NCI-H1092 treated with DMSO at 0.1 percent for 48 hours (cell line): ENCODE data around the gene IFIT5.
"Not testable (repeated sequence)": the region's sequence is repeated elsewhere in the genome, so short reads cannot be mapped to it uniquely, and the experiment has no call there.

Experiments
- DNase-seq: peaks from one replicate; lab custom pipeline; 2025; lab: John Stamatoyannopoulos, UW

The IFIT5 gene

GRCh38 chr10:89414146-89414878, at the start of gene IFIT5:
Gene IFIT5 (plus strand): TSS chr10:89414568. CDS start chr10:89414799, 231 bp downstream.
- peak; percentile 56 for DNase-seq

GRCh38 chr10:89367529-89367928, 46.8 kb upstream of the IFIT5 start:
- DNase-seq = no peak

DNA sequence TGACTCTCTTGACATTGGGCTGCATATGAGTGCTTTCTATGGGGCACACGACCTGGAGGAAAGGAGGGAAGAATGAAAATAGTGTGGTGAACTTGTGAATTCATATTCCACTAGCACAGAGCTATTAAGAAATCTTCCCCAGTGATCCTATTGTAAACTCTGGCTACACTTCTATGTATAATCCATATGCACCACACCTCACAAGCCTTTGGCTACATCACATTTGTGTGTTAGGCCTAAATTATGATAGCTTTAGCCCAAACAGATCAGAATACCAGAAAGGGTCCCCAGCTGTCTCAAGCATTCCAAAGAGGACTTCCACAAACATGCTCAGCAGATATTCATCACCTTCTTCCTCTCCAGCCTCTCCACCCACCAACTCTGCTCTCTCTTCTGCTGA, 46.2 kb upstream of the IFIT5 start:
- DNase-seq = no peak

GRCh38 chr10:89369156-89370105, 44.9 kb upstream of the IFIT5 start:
- DNase-seq = no peak

DNA sequence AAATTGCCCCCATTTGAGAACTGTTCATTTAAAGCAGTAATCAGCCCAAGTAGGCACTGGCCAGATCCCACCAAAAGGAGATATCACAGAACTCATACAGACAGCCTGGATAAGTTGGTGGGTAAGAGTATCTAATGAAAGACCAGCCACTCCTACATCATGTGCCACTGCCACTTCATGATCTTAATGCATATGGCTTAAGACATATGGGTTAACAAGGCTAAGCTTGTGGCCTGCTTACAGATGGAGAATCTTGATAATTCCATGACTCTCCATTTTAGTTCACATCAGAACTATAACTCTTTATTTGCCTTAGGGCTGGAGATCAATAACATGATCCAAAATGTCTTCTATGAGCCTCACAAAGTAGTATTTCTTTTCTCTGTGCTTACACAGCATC, 43.3 kb upstream of the IFIT5 start:
- DNase-seq = no peak

GRCh38 chr10:89371987-89372386, 42.4 kb upstream of the IFIT5 start:
- no peak for DNase-seq

DNA sequence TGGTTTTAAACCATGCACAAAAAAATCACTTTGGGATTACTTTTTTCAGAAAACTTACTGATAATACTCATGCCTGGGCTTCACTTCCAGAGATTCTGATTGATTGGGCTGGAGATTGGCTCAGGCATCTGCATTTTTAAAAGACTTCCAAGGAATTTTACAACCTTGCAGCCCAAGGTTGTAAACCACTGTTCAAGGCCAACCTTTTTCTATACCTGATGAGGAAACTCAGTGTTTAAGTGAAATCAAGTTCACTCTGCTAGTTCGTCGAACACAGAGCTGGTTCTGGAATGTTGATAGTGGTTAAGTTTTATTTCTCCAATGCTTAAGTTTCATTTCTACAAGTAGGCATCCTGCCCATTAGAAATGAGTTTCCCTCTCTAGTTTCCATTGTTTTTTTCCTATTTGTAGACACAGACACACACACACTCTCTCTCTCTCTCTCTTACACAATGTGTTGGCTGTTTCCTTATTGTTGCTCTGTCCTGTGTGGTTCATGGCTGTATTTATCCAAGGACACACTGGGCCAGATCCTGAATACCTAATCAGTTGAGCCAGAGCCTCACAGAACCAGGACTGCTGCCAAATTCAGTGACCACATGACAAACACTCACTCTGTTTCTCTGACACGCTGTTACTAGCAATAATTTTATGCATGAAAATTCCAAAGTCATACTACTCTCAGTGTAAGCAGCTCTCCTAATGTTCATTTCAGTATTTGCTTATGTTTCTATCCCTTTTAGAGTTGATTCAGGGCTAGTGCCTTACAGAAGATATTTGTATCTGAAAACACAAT, 40.3 kb upstream of the IFIT5 start:
- peak; percentile 16 for DNase-seq

GRCh38 chr10:89374713-89375141, 39.6 kb upstream of the IFIT5 start:
- DNase-seq = no peak

GRCh38 chr10:89377705-89378637, 36.4 kb upstream of the IFIT5 start, which contains the start of gene IFIT1B:
Gene IFIT1B (plus strand): TSS chr10:89378056. CDS start chr10:89378136, 80 bp downstream.
- DNase-seq = no peak

DNA sequence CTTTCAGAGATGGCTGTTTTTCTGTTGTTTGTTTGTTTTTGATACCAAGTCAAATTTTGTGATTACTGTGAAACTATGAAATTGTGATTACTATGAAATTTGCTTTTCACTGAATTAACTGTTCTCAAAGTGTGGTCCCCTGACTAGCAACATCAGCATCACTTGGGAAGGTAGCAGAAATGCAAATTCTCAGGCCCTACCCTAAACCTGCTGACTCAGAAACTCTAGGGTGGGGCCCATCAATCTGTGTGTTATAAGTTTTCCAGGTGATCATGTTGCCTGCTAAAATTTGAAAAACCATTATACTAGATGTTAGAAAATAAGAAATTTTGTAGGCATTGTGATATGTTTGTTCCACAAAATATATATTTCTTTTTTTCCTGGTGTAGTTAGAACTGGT, 35.3 kb upstream of the IFIT5 start:
- no peak for DNase-seq

GRCh38 chr10:89382757-89383156, 31.6 kb upstream of the IFIT5 start:
- no peak for DNase-seq

DNA sequence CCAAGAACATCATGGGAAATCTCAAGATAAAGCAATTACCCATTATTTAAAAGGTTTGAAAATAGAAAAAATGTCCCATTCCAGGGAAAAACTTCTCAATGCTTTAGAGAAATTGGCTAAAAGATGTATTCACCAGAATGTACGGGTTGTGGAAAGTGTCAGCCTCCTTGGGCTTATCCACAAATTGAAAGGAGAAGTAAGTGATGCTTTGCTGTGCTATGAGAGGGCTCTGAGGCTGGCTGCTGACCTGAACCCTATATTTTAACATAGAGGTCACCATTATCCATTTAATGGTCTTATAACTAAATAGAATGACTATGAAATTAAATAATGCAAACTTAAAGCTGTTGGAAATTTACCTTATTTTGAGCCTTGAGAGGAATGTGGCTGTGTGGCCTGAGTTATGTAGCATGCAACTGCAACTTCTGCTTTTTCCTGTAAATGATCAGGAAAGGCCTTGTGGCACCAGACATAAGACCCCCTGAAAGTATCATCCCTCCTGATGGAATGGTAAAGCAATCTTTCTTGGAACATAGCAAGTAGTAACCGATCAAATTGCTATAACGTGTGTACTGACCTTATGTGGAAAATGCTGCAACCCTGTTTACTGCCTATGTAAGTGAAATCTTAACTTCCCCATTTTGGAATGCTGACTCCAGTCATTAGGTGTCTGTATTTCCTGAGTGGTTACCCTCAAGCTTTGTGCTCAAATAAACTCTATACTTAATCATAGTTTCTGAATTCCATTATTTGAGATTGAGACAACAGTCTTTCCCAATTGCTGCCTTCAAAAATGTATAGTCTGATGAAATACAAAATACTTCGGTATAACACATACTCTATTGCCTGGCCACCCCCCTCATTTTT, 29.7 kb upstream of the IFIT5 start:
- no peak for DNase-seq

DNA sequence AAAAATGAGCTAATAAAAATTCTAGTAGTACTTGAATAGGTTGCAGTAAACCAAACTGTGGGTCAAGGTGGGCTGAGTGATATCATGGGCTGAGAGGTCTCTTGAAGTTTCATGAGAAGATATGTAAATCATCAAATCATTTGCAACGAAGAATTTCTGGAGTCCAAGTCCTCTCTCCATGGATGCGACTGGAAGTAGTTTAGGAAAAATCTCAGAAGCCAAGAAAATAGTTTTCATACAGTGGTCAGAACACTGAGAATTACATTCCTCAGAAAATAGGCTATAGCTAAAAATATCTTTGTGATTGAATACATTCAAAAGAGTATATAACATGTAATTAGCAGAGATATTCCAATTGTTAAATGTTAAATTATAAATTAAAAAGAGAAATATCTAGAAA, 25.6 kb upstream of the IFIT5 start:
- no peak for DNase-seq

GRCh38 chr10:89389254-89389653, 25.1 kb upstream of the IFIT5 start:
- peak; percentile 2 for DNase-seq

DNA sequence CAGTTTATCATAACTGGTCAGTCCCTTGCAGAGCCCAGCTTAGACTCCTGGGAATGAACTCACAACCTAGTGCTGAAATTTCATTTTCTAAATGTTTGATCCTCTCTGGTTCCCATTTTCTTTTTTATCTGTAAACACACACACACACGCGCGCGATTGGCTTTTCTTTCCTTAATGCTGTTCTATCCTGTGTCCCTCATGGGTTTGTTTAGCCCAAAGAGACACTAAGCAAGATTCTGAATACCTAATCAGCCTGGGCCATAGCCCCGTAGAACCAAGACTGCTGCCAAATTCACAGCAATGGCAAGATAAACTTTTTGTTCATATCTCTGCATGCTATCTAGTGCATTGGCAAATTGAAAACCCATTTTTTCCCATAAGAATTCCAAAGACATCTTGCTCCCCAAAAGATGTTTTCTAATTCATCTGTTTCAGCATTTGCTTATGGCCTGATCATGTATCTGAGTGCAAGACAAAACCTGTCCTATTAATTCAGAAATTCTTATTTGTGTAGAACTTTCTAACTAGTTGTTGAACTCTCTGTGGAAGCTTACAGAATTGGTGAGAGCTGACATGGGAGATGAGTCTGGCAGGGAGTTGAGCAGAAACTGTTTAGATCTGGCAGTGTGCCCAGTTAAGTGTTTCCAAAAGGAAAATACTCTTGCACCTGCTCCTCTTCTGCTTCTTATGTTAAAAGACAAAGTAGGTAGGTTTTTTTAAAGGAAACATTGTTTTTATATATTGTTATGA, 23.7 kb upstream of the IFIT5 start:
- peak; percentile 5 for DNase-seq

- not testable (repeated sequence) for DNase-seq
These were observed 23.2 kb upstream of the IFIT5 start for GRCh38 chr10:89391226-89391576.

GRCh38 chr10:89391907-89392756, 22.2 kb upstream of the IFIT5 start, which contains the start of gene IFIT1:
Gene IFIT1 (plus strand): TSS chr10:89392623. CDS start chr10:89392713, 90 bp downstream.
- no peak for DNase-seq

- no peak for DNase-seq
These were observed 21.4 kb upstream of the IFIT5 start for GRCh38 chr10:89392974-89393373.
